Fibroblast of peridontal ligament (primary cell): ENCODE data around the gene KIR3DL1.
"Not testable (repeated sequence)": the region's sequence is repeated elsewhere in the genome, so short reads cannot be mapped to it uniquely, and the experiment has no call there.

ENCODE experiments used
- DNase-seq: peaks from one replicate; pipeline ENCODE4 v3.0.0-alpha.2; 2010; ENCODE audit errors: extremely low read depth

The KIR3DL1 gene

GRCh38 chr19:54814571-54814970, 1.7 kb upstream of the KIR3DL1 start:
- DNase-seq, result not testable (repeated sequence)

DNA sequence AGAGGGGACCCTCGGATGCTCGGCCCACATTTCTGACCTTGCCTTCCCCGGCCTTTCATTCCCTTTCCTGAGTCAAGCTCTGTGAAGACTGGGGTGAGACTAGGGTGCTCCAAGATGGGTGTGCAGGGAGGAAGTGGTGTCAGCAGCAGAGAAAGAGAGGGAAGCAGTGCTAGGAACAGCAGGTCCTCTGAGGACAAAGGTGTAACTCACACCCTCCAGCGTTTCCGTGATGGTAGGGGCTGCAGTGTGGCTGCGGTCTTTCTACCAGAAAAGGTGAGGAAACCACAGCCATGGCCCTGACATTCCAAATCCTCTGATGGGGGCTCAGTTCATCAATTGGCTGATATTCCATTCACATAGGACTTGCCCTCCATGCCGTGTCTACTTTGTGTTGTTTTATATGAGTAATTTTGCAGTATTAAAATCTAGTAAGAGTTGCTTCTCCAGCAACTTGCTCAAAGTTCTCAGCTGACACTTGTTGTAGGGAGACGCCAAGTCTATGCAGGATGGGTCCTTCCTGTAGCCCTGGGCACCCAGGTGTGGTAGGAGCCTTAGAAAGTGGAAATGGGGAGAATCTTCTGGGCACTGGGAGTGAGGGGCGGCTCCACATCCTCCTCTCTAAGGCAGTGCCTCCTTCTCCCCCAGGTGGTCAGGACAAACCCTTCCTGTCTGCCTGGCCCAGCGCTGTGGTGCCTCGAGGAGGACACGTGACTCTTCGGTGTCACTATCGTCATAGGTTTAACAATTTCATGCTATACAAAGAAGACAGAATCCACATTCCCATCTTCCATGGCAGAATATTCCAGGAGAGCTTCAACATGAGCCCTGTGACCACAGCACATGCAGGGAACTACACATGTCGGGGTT, 1.6 kb downstream of the KIR3DL1 start:
- no peak for DNase-seq

DNA sequence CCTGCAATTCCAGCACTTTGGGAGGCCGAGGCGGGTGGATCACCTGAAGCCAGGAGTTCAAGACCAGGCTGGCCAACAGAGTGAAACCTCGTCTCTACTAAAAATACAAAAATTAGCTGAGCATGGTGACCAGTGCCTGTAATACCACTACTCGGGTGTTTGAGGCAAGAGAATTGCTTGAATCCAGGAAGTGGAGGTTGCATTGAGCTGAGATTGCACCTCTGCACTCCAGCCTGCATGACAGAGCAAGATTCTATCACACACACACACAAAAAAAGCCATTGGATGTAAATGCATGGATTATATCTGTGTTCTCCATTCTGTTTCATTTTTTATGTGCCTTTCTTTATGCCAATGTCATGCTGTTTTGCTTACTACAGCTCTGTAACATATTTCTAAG, 8.1 kb downstream of the KIR3DL1 start:
- DNase-seq, result not testable (repeated sequence)

- DNase-seq, result not testable (repeated sequence)
Observed at GRCh38 chr19:54825326-54825725, 9.1 kb downstream of the KIR3DL1 start.

- not testable (repeated sequence) for DNase-seq
Observed at GRCh38 chr19:54828064-54828463, 11.8 kb downstream of the KIR3DL1 start.

DNA sequence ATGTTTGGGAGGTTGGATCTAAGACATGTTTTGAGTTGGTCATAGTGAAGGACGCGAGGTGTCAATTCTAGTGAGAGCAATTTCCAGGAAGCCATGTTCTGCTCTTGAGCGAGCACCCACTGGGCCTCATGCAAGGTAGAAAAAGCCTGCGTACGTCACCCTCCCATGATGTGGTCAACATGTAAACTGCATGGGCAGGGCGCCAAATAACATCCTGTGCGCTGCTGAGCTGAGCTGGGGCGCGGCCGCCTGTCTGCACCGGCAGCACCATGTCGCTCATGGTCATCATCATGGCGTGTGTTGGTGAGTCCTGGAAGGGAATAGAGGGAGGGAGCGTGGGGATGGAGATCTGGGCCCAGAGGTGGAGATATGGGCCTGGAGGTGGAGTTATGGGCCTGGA, 16.2 kb downstream of the KIR3DL1 start, which contains the start of gene KIR2DS4:
KIR2DS4 (plus strand) TSS at position 181 of the 400 bp plus-strand sequence.
- DNase-seq, result not testable (repeated sequence)

GRCh38 chr19:54835126-54835525, 18.9 kb downstream of the KIR3DL1 start:
- not testable (repeated sequence) for DNase-seq

DNA sequence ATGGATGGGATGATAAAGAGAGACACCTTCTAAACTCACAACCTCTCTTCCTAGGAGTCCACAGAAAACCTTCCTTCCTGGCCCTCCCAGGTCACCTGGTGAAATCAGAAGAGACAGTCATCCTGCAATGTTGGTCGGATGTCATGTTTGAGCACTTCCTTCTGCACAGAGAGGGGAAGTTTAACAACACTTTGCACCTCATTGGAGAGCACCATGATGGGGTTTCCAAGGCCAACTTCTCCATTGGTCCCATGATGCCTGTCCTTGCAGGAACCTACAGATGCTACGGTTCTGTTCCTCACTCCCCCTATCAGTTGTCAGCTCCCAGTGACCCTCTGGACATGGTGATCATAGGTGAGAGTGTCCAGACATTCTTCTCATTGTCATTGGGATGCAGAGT, 21.3 kb downstream of the KIR3DL1 start:
- DNase-seq, result not testable (repeated sequence)

DNA sequence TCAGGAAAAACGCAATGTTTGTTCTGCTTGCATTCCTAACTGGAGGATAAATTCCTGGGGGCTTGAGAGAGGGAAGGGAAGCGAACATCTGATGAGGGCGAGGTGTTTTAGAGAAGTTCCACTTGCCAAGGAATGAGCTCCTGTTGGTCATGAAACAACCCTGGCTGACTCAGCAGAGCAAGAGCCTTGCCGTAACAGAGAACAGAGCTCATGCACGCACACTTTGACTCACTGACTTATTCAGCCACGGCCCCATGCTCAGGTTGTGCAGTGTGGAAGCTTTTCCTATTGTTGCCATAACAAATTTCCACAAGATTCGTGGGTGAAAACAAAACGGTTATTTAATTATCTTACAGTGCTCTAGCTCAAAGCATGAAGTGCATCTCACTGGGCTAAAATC, 26.9 kb downstream of the KIR3DL1 start:
- not testable (repeated sequence) for DNase-seq

- not testable (repeated sequence) for DNase-seq
Observed at GRCh38 chr19:54850061-54850640, 33.9 kb downstream of the KIR3DL1 start, which contains the start of gene KIR3DL2. TSS of gene KIR3DL2 (plus strand) at chr19:54850443. CDS start at chr19:54850476, 33 bp downstream.

- no peak for DNase-seq
Observed at GRCh38 chr19:54850930-54851329, 34.7 kb downstream of the KIR3DL1 start.

GRCh38 chr19:54851353-54851752, 35.1 kb downstream of the KIR3DL1 start:
- no peak for DNase-seq

DNA sequence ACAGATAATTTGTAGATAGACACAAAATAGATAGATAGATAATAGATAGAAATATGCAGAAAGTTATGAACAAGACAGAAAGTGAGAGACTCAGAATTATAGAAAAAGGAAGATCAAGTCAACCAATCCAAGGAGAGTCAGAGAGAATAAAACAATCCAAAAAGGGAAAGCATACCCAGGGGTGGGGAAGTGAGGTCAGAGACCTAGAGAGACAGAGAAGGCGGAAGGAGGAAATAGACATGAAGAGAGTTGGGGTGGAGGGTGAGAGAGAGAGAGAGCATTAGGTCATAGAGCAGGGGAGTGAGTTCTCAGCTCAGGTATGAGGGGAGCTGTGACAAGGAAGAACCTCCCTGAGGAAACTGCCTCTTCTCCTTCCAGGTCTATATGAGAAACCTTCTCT, 39.0 kb downstream of the KIR3DL1 start:
- not testable (repeated sequence) for DNase-seq

DNA sequence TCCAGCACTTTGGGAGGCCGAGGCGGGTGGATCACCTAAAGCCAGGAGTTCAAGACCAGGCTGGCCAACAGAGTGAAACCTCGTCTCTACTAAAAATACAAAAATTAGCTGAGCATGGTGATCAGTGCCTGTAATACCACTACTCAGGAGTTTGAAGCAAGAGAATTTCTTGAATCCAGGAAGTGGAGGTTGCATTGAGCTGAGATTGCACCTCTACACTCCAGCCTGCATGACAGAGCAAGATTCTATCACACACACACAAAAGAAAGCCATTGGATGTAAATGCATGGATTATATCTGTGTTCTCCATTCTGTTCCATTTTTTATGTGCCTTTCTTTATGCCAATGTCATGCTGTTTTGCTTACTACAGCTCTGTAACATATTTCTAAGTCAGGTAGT, 42.2 kb downstream of the KIR3DL1 start:
- DNase-seq, result not testable (repeated sequence)

DNA sequence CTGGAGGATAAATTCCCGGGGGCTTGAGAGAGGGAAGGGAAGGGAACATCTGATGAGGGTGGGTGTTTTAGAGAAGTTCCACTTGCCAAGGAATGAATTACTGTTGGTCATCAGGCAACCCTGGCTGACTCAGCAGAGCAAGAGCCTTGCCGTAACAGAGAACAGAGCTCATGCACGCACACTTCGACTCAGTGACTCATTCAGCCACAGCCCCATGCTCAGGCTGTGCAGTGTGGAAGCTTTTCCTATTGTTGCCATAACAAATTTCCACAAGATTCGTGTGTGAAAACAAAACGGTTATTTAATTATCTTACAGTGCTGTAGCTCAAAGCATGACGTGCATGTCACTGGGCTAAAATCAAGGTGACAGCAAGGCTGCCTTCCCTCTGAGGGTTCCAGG, 43.2 kb downstream of the KIR3DL1 start:
- not testable (repeated sequence) for DNase-seq

DNA sequence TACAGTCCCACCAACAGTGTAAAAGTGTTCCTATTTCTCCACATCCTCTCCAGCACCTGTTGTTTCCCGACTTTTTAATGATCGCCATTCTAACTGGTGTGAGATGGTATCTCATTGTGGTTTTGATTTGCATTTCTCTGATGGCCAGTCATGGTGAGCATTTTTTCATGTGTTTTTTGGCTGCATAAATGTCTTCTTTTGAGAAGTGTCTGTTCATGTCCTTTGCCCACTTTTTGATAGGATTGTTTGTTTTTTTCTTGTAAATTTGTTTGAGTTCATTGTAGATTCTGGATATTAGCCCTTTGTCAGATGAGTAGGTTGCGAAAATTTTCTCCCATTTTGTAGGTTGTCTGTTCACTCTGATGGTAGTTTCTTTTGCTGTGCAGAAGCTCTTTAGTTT, 47.2 kb downstream of the KIR3DL1 start:
- DNase-seq, result not testable (repeated sequence)

DNA sequence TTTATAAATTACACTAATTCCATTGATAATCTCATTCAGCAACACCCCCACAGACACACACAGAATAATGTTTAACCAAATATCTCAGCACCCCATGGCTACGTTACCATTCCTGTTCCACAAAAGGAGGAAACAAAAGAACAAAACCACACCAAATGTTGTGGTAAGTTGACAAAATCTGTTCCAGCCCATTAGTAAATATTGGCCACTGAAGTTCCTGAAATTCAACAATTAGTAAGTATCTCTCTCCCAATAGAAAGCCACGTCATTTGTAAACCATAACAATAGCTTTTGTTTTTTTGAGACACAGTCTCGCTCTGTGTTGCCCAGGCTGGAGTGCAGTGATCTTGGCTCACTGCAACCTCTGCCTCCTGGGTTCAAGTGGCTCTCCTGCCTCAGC, 55.4 kb downstream of the KIR3DL1 start:
- no peak for DNase-seq

DNA sequence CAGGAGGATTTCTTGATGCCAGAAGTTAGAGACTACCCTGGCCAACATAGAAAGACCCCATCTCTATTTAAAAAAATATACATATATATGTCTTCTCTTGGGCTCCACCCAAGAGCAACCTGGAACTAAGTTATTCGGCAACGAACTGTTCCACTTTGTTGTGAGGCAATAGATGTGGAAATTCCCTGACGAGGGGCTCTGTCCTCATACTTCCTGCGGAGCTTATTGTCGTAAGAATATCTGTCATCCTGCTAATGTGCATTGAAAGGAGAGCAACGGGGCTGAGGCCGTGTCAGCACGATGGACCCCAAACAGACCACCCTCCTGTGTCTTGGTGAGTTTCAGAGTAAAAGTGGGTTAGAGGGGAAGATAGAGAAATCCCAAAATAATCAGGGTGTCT, 57.7 kb downstream of the KIR3DL1 start, which contains the start of gene FCAR:
FCAR (plus strand) TSS at position 246 of the 400 bp plus-strand sequence; CDS start at position 301, 55 bp downstream.
- DNase-seq, result no peak

GRCh38 chr19:54875506-54875905, 59.2 kb downstream of the KIR3DL1 start:
- no peak for DNase-seq

DNA sequence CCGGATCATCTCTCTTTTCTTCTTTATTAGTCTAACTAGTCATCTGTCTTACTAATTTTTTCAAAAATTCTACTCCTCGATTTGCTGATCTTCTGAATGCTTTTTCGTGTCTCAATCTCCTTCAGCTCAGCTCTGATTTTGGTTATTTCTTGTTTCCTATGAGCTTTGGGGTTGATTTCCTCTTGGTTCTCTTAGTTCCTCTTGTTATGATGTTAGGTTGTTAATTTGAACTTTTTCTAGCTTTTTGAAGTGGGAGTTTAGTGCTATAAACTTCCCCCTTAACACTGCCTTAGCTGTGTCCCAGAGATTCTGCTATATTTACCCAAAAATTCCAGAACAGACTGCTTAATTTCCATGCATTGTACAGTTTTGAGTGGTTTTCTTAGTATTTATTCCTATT, 61.2 kb downstream of the KIR3DL1 start:
- no peak for DNase-seq
